GM21526 (cell line): ENCODE data around the gene PCSK2.

Experiments
- ATAC-seq: cut with Tn5 transposase; IDR thresholded peaks from one replicate; pipeline ENCODE4 v1.9.1; 2021; ENCODE audit warnings: moderate library complexity; ENCODE audit not compliant: unreplicated experiment, low FRiP score

The PCSK2 gene

GRCh38 chr20:17500826-17501225, 274.0 kb downstream of the PCSK2 start:
- ATAC-seq: no peak

GRCh38 chr20:17501701-17502100, 274.9 kb downstream of the PCSK2 start:
- no peak for ATAC-seq

GRCh38 chr20:17502105-17502504, 275.3 kb downstream of the PCSK2 start:
- no peak for ATAC-seq

DNA sequence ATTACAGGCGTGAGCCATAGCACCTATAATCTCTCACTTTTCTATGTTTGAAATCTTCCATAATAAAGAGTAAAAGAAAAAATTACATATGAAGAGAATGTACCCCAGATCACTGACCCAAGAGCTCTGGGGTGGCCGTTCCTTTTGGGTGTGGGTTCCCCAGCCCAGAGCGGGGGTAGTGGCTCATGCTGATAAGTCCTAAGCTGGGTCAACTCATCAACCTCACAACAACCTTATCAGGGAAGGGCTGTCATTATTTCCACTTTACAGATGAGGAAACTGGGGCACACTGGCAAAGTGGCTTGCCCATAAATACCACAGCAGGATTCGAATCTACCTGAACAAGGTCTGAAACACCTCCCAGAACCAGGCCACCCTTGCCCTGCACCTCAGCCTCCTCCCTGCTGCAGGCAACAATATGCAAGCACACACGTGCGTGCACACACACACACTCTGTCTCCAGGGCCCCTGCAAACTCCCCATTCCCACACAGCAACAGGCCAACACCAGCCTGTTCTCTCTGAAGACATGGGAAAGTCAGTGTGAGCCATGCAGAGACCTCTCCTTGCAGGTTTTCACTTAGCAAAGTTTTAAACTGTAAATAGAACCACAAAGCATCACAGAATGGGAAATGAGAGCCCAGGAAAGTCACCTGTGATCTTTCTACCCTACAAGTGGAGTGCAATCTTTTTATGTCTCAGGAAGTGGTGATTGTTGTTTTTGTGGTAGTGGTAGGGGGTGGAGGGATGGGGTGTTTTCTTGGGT, 276.6 kb downstream of the PCSK2 start:
- no peak for ATAC-seq

DNA sequence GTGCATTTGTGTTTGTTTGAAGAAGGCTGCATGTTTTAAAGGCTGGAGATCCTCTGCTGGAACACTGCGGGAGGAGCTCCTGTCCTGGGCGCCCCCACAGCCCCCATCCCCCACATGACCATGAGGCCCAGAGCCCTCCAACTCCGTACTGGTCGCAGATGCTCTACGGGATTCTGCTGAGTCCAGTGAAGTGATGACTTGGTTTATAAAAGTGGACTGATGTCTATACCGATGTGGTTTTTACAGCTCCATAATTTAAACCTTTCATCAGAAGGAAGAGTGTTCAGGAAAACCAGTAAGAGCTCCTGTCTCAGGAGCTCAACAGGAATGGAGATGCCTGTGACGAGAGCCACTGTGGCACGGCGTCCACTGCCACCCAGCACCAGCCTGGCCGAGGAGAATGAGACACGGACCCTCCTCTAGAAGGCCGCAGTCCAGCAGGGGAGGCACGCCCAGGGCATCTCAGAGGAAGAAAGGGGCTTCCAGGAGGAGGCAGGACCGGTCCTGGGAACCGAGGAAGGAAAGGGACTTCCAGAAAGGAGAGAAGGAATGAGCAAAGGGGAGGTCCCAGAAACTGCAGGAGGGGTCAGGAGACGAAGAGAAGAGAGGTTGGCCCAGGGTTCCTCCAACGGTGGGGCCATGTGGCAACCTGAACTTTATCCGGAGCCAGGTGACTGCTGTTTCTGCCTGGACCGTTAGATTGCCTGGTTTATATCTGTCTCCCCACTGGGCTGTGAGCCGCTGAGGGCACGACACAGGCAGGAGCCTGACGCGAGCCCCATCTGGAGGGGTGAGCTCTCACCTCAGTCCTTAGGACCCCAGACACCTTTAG, 277.4 kb downstream of the PCSK2 start:
- peak; percentile 23 for ATAC-seq

GRCh38 chr20:17504898-17505635, 278.2 kb downstream of the PCSK2 start:
- peak; percentile 62 for ATAC-seq

DNA sequence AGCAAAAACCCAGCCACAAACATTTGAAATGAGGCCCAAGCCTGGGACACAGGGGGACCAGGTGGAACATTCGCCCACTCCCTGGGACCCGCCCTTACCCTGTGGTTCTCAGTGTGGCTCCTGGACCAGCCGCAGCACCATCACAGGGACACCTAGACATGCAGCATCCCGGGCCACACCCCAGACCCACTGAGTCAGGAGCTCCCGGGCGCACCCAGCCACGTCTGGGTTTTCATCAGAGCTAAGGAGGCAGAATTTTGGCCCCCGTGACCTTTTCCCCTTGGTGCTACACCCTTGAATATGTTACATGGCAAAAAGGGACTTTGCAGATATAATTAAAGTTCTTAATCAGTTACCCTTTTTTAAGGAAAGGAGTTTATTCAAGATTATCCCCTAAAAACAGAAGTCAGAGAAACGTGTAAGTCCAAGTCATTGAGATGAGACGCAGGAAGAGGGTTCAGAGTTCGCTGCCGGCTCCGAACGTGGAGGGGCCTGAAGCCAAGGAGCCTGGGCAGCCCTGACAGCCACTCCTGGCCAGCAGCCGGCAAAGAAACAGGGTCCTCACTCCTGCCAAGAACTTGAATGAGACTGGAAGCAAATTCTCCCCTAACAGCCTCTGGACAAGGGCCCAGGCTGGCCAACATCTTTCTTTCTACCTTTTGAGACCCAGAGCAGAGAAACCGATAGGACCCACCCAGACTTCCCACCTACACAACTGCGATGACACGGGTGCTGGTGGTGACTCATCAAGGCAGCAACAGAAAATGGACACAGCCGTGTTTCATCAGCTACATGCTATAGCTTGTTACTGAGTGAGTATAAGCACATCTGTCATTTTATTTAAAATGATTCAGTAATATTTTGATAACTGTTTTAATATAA, 279.0 kb downstream of the PCSK2 start:
- no peak for ATAC-seq

GRCh38 chr20:17507032-17507431, 280.2 kb downstream of the PCSK2 start:
- no peak for ATAC-seq

GRCh38 chr20:17507531-17507930, 280.7 kb downstream of the PCSK2 start:
- no peak for ATAC-seq

DNA sequence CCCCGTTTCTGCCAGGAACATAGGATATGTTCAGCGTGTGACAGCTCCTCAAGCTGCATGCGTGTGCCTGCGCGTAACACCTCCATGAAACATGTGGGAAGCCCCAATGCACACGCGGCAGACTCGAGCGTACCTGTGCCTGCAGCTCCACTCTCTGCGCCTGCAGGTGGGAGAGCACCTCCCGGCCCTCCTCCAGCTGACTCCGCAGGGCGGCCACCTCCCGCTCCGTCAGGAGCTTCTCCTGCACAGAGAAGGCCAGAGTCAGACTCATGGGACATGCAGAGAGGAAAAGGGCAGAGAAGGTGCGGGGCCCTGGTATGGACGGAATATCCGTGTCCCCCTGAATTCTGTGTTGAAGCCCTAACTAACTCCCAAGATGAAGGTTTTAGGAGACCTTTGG, 281.9 kb downstream of the PCSK2 start:
- no peak for ATAC-seq

DNA sequence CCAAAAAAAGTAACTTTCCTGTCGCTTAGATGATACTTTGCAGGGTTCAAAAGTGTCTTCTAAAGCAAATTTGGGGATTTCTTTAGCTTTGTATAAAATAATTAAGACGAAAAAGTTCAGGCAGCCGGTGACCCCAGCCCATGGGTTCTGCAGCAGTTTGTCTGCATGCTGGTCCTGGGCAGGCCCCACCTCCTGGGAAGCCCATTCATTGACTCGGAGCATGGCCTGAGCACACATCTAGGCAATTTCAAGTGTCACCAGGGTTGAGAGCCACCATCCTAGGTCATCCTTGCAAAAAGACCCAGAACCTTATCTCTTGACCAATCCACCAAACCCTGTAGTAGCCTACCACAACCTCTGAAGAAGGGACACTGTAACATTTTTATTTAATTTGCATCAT, 283.7 kb downstream of the PCSK2 start:
- ATAC-seq: no peak

DNA sequence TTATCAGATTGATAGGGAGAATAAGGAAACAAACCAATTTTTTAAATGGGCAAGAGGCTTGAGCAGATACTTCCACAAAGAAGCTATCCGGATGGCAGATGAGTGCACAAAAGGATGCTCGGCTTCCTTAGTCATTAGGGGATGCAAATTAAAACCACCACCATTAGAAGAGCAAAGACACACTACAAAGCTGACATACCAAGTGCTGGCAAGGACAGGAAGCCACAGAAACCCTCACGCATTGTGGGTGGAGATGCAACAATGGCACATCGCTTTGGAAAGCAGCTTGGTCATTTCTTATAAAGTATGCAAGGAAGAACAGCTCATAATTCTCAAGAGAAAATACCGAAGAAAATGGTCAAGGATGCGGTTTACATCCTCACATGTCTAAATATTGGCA, 284.6 kb downstream of the PCSK2 start:
- no peak for ATAC-seq

- ATAC-seq: no peak
These were observed 287.1 kb downstream of the PCSK2 start for GRCh38 chr20:17513939-17514338.

- ATAC-seq: no peak
These were observed 288.2 kb downstream of the PCSK2 start for GRCh38 chr20:17515053-17515452.

DNA sequence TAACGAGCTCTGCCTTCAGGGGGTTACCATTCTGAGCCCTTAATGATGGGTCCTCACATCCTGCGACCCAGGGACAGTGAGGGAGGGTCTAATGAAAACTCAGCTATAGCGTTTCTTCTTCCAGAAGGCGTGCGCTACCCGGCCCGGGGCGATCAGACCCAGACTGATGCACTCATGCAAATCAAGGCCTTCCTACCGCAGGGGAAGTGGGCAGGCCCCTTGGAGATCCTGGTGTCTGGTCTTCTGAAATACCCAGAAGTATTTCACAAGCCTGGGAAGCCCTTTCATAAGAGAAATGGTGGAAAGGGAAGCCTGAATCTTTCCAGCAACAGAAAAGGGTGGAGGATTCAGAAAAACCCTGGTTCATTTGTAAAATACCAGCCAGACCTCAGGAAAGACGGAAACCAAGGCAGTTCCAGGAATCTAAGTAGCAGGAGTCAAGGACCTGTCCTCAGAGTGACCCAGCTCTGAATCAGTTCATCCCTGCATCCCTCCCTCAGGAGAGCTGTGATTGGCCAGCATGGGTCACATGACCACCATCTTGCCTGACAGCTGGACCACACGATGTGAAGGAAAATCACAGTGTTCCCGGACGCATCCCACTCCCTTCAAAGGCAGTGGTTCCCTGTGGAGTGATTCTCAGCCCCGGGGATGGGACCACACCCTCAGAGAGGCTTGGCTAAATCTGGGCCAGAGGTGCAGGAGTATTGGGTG, 291.7 kb downstream of the PCSK2 start:
- no peak for ATAC-seq

GRCh38 chr20:17519606-17520285, 292.9 kb downstream of the PCSK2 start:
- ATAC-seq: no peak

- no peak for ATAC-seq
These were observed 293.7 kb downstream of the PCSK2 start for GRCh38 chr20:17520583-17520982.

DNA sequence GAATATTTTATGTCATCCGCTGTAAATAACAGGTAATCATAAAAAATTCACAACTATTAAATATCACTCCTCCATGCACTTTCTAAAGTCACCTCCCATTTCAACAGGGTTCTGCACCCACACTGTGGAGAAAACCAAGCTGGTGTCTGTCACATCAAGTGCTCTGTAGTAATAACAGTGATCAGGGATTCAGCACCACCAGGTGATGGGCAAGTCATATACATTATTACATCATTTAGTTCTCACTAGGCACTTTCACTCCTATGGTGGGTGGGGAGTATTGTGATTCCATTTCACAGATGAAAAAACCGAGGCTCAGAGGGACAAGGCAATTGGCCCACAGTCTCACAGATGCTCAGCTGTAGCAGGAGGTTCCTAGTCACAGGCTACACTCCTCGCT, 295.7 kb downstream of the PCSK2 start:
- ATAC-seq: no peak

GRCh38 chr20:17523326-17523725, 296.5 kb downstream of the PCSK2 start:
- ATAC-seq: no peak
